Measurements from ENCODE around the gene PCCA. TPM values are rescaled to one million over a fixed set of nuclear protein-coding genes. Genes with fewer than 3 reads are reported as not detected.

The PCCA gene
- total and polyA plus RNA-seq, 4 experiments from 2014 or later, result 4.4 to 9.7 (median 7.4) TPM

DNA sequence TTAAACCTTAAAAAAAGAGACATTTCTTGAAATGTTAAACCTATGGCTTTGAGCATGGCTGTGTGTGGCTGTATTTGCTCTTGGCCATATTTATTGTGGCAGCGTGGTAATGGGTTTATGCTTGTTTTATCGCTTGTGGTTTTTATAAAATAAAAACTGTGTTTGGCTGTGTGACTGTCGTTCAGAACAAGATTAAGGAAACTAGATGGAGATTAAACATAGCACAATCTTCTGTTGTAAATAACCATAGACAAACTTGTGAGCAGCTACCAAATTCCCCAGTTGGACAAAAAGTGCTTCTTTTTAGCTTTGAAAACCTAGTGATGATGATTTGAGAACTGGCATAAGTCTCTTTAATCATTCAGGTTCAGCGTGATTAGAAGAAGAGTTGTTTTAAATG is 308.7 kb downstream of the PCCA start:
- Histone ChIP-seq H3K27me3 (ENCODE audit: insufficient read depth, low read length) (no peaks in the 10 kb centered on the region), H3K4me1 (ENCODE audit: insufficient read depth, low read length) (no peaks in the 10 kb centered on the region), H3K4me3 (ENCODE audit: low read length in 2 of 2) (no peak overlapping the region), H3K27ac (ENCODE audit: low read depth, low read length) (no peak overlapping the region), H3K9me3 (ENCODE audit: control insufficient read depth in 1 of 2, low read length in 2 of 2) (no peaks in the 10 kb centered on the region), H3K36me3 (ENCODE audit: insufficient read depth, low read length) (no peaks in the 10 kb centered on the region)
- CTCF ChIA-PET (ENCODE audit: partially characterized antibody), result no interaction called here
- peaks cover 21 to 22% of the 10 kb centered on the region in 2 donors for H3K36me3 Mint-ChIP-seq
- DNase-seq, result no peak
- POLR2A ChIA-PET (ENCODE audit: partially characterized antibody), result interaction anchor here (0.6 kb wide), 1 partner anchor 865 kb away, joined by 3 read pairs; no protein-coding TSS in a partner anchor
- H3K4me3 Mint-ChIP-seq, result no peak overlapping the region
- H3K4me1 Mint-ChIP-seq, result peaks cover 5 to 12% (median 9%) of the 10 kb centered on the region in 4 donors
- peaks cover 3 to 20% (median 11%) of the 10 kb centered on the region in 8 donors for H3K9me3 Mint-ChIP-seq
- no peaks in the 10 kb centered on the region for H3K27me3 Mint-ChIP-seq
- no peak overlapping the region for H3K27ac Mint-ChIP-seq
- intact Hi-C loops (cut with micrococcal nuclease), result no loop called here

GRCh38 chr13:100398360-100398759 is 309.5 kb downstream of the PCCA start:
- no peak for DNase-seq
- no peak overlapping the region for H3K4me3 Mint-ChIP-seq
- POLR2A ChIA-PET (ENCODE audit: partially characterized antibody), result no interaction called here
- H3K4me1 Mint-ChIP-seq, result peaks cover 4 to 9% (median 6%) of the 10 kb centered on the region in 4 donors
- Histone ChIP-seq H3K27ac (ENCODE audit: low read depth, low read length) (no peak overlapping the region), H3K36me3 (ENCODE audit: insufficient read depth, low read length) (no peaks in the 10 kb centered on the region), H3K4me3 (ENCODE audit: low read length in 2 of 2) (no peak overlapping the region), H3K27me3 (ENCODE audit: insufficient read depth, low read length) (no peaks in the 10 kb centered on the region), H3K9me3 (ENCODE audit: control insufficient read depth in 1 of 2, low read length in 2 of 2) (no peaks in the 10 kb centered on the region), H3K4me1 (ENCODE audit: insufficient read depth, low read length) (no peaks in the 10 kb centered on the region)
- peaks cover 5 to 27% (median 18%) of the 10 kb centered on the region in 8 donors for H3K9me3 Mint-ChIP-seq
- no peaks in the 10 kb centered on the region for H3K27me3 Mint-ChIP-seq
- H3K36me3 Mint-ChIP-seq, result peaks cover 27 to 30% of the 10 kb centered on the region in 2 donors
- intact Hi-C loops (cut with micrococcal nuclease), result no loop called here
- CTCF ChIA-PET (ENCODE audit: partially characterized antibody), result no interaction called here
- H3K27ac Mint-ChIP-seq, result no peak overlapping the region

DNA sequence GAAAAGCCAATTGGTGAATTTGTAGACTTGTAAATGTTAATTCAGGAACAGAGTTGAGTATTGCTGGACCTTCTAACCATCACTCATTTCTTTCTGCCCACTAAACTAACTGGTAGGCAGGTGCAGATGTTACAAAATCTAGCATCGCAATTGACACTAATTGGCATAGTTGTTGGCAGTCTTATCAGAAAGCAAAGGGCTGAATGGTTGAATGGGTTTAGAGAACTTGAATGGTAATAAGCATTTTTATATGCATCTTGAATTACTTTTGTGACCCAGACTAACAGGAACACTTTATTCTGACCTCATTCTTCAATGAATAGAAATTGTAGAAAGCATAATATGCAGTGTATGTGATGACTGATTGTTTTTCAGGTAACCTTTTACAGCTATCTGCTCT is 310.6 kb downstream of the PCCA start:
- POLR2A ChIA-PET (ENCODE audit: partially characterized antibody), result no interaction called here
- no peaks in the 10 kb centered on the region for H3K36me3 ChIP-seq (ENCODE audit: insufficient read depth, low read length)
- Mint-ChIP-seq H3K9me3 (peaks cover 5 to 38% (median 28%) of the 10 kb centered on the region in 8 donors), H3K27ac (no peak overlapping the region), H3K36me3 (peaks cover 36 to 41% of the 10 kb centered on the region in 2 donors), H3K4me3 (no peak overlapping the region), H3K4me1 (peaks cover 0 to 5% (median 0%) of the 10 kb centered on the region in 4 donors), H3K27me3 (no peaks in the 10 kb centered on the region)
- no peaks in the 10 kb centered on the region for H3K4me1 ChIP-seq (ENCODE audit: insufficient read depth, low read length)
- intact Hi-C loops (cut with micrococcal nuclease), result no loop called here
- DNase-seq, result no peak
- CTCF ChIA-PET (ENCODE audit: partially characterized antibody), result no interaction called here
- no peak overlapping the region for H3K4me3 ChIP-seq (ENCODE audit: low read length in 2 of 2)
- no peaks in the 10 kb centered on the region for H3K9me3 ChIP-seq (ENCODE audit: control insufficient read depth in 1 of 2, low read length in 2 of 2)
- H3K27ac ChIP-seq (ENCODE audit: low read depth, low read length), result no peak overlapping the region
- H3K27me3 ChIP-seq (ENCODE audit: insufficient read depth, low read length), result no peaks in the 10 kb centered on the region

DNA sequence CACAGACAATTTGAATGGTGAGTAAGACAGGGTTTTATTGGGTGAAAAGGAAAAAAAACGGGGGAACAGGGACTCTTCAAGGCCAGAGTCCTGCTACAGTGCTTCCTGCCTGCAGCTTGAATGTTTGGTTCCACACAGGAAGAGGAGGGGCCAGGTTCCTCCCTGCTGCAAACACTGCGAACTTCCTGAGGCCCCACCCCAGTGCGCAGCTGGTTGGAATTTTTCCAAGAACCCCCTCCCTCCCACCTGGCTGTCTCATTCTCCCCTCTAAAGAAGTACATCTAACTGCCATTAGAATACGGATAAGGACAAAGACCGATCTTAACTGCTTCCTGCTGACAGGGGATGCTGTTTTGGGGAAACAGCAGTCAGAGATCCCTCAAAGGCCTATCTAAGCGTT is 314.8 kb downstream of the PCCA start:
- intact Hi-C loops (cut with micrococcal nuclease), result no loop called here
- H3K36me3 ChIP-seq (ENCODE audit: insufficient read depth, low read length), result no peaks in the 10 kb centered on the region
- no peaks in the 10 kb centered on the region for H3K27me3 ChIP-seq (ENCODE audit: insufficient read depth, low read length)
- H3K27me3 Mint-ChIP-seq, result no peaks in the 10 kb centered on the region
- ChIA-PET CTCF (ENCODE audit: partially characterized antibody) (no interaction called here), POLR2A (ENCODE audit: partially characterized antibody) (no interaction called here)
- H3K27ac ChIP-seq (ENCODE audit: low read depth, low read length), result no peak overlapping the region
- DNase-seq, result no peak
- H3K27ac Mint-ChIP-seq, result no peak overlapping the region
- no peak overlapping the region for H3K4me3 ChIP-seq (ENCODE audit: low read length in 2 of 2)
- H3K9me3 ChIP-seq (ENCODE audit: control insufficient read depth in 1 of 2, low read length in 2 of 2), result peaks cover 0 to 4% of the 10 kb centered on the region in 2 donors
- no peaks in the 10 kb centered on the region for H3K4me1 Mint-ChIP-seq
- H3K4me3 Mint-ChIP-seq, result peak overlapping the region in 1 of 8 donors; percentile 13
- H3K4me1 ChIP-seq (ENCODE audit: insufficient read depth, low read length), result no peaks in the 10 kb centered on the region
- peaks cover 7 to 72% (median 60%) of the 10 kb centered on the region in 8 donors for H3K9me3 Mint-ChIP-seq
- H3K36me3 Mint-ChIP-seq, result peaks cover 57 to 62% of the 10 kb centered on the region in 2 donors

DNA sequence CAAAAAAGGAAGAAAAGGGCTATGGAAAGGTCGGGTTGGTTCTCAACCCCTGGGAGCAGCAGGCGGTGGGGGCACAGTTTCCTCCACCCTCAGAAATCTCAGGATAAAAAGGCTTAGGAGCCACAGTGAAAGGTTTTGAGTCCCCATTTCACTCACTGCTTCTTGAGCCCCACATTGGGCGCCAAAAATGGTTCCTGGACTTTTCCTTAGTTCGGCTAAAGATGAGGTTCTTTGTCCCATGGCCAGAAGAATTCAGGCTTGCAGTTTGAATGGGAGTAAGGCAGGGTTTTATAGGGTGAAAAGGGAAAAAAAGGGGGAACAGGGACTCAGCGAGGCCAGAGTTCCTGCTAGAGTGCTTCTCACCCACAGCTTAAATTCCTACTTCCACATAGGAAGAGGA is 320.2 kb downstream of the PCCA start:
- Histone ChIP-seq H3K4me1 (ENCODE audit: insufficient read depth, low read length) (no peaks in the 10 kb centered on the region), H3K27ac (ENCODE audit: low read depth, low read length) (no peak overlapping the region), H3K36me3 (ENCODE audit: insufficient read depth, low read length) (no peaks in the 10 kb centered on the region), H3K9me3 (ENCODE audit: control insufficient read depth in 1 of 2, low read length in 2 of 2) (peaks cover 0 to 29% of the 10 kb centered on the region in 2 donors), H3K4me3 (ENCODE audit: low read length in 2 of 2) (no peak overlapping the region), H3K27me3 (ENCODE audit: insufficient read depth, low read length) (no peaks in the 10 kb centered on the region)
- no peak for DNase-seq
- no peaks in the 10 kb centered on the region for H3K27me3 Mint-ChIP-seq
- no peaks in the 10 kb centered on the region for H3K4me1 Mint-ChIP-seq
- H3K27ac Mint-ChIP-seq, result no peak overlapping the region
- POLR2A ChIA-PET (ENCODE audit: partially characterized antibody), result no interaction called here
- H3K36me3 Mint-ChIP-seq, result peaks cover 36 to 42% of the 10 kb centered on the region in 2 donors
- peaks cover 2 to 89% (median 70%) of the 10 kb centered on the region in 8 donors for H3K9me3 Mint-ChIP-seq
- CTCF ChIA-PET (ENCODE audit: partially characterized antibody), result no interaction called here
- intact Hi-C loops (cut with micrococcal nuclease), result no loop called here
- no peak overlapping the region for H3K4me3 Mint-ChIP-seq

GRCh38 chr13:100423375-100423774 is 334.5 kb downstream of the PCCA start:
- Mint-ChIP-seq H3K4me3 (no peak overlapping the region), H3K27me3 (no peaks in the 10 kb centered on the region), H3K4me1 (no peaks in the 10 kb centered on the region), H3K36me3 (peaks cover 11 to 35% of the 10 kb centered on the region in 2 donors), H3K9me3 (no peaks in the 10 kb centered on the region), H3K27ac (no peak overlapping the region)
- no peak for DNase-seq
- intact Hi-C loops (cut with micrococcal nuclease), result no loop called here
- ChIA-PET CTCF (ENCODE audit: partially characterized antibody) (no interaction called here), POLR2A (ENCODE audit: partially characterized antibody) (no interaction called here)
- H3K4me1 ChIP-seq (ENCODE audit: insufficient read depth, low read length), result no peaks in the 10 kb centered on the region
- H3K4me3 ChIP-seq (ENCODE audit: low read length in 2 of 2), result no peak overlapping the region
- no peaks in the 10 kb centered on the region for H3K9me3 ChIP-seq (ENCODE audit: control insufficient read depth in 1 of 2, low read length in 2 of 2)
- H3K36me3 ChIP-seq (ENCODE audit: insufficient read depth, low read length), result no peaks in the 10 kb centered on the region
- H3K27ac ChIP-seq (ENCODE audit: low read depth, low read length), result no peak overlapping the region
- no peaks in the 10 kb centered on the region for H3K27me3 ChIP-seq (ENCODE audit: insufficient read depth, low read length)

- Mint-ChIP-seq H3K36me3 (peaks cover 30 to 50% of the 10 kb centered on the region in 2 donors), H3K27ac (no peak overlapping the region), H3K4me3 (no peak overlapping the region), H3K4me1 (peaks cover 0 to 3% (median under 1%) of the 10 kb centered on the region in 4 donors), H3K27me3 (no peaks in the 10 kb centered on the region), H3K9me3 (peaks cover 0 to 4% (median 0%) of the 10 kb centered on the region in 8 donors)
- POLR2A ChIA-PET (ENCODE audit: partially characterized antibody), result no interaction called here
- DNase-seq, result no peak
- intact Hi-C loops (cut with micrococcal nuclease), result no loop called here
- Histone ChIP-seq H3K4me3 (ENCODE audit: low read length in 2 of 2) (no peak overlapping the region), H3K9me3 (ENCODE audit: control insufficient read depth in 1 of 2, low read length in 2 of 2) (no peaks in the 10 kb centered on the region), H3K36me3 (ENCODE audit: insufficient read depth, low read length) (no peaks in the 10 kb centered on the region), H3K27me3 (ENCODE audit: insufficient read depth, low read length) (no peaks in the 10 kb centered on the region), H3K4me1 (ENCODE audit: insufficient read depth, low read length) (no peaks in the 10 kb centered on the region), H3K27ac (ENCODE audit: low read depth, low read length) (no peak overlapping the region)
- CTCF ChIA-PET (ENCODE audit: partially characterized antibody), result interaction anchor here (1.5 kb wide), 1 partner anchor 32 kb away, joined by 3 read pairs; no protein-coding TSS in a partner anchor
These were observed 340.1 kb downstream of the PCCA start for GRCh38 chr13:100428986-100429385.

DNA sequence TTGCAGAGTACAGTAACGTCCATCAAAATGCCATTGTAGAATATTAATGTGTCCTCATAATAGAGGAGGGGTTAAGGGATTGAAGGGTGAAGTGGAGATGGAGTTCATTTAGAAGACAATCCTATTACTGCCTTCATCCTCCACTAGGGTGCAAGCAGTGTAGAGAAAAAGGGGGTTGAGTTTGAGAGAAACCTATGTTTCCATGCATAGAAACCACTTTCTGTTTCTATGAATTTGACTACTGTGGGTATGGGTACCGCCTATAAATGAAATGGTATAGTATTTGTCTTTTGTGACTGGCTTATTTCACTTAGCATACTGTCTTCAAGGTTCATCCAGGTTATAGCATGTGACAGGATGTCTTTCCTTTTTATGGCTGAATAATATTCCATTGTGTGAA is 343.7 kb downstream of the PCCA start:
- ChIA-PET CTCF (ENCODE audit: partially characterized antibody) (no interaction called here), POLR2A (ENCODE audit: partially characterized antibody) (no interaction called here)
- Histone ChIP-seq H3K9me3 (ENCODE audit: control insufficient read depth in 1 of 2, low read length in 2 of 2) (no peaks in the 10 kb centered on the region), H3K4me3 (ENCODE audit: low read length in 2 of 2) (no peak overlapping the region), H3K36me3 (ENCODE audit: insufficient read depth, low read length) (no peaks in the 10 kb centered on the region), H3K27ac (ENCODE audit: low read depth, low read length) (no peak overlapping the region), H3K4me1 (ENCODE audit: insufficient read depth, low read length) (no peaks in the 10 kb centered on the region), H3K27me3 (ENCODE audit: insufficient read depth, low read length) (no peaks in the 10 kb centered on the region)
- Mint-ChIP-seq H3K4me3 (no peak overlapping the region), H3K9me3 (peaks cover 0 to 4% (median 0%) of the 10 kb centered on the region in 8 donors), H3K27ac (no peak overlapping the region), H3K27me3 (no peaks in the 10 kb centered on the region), H3K36me3 (peaks cover 19 to 47% of the 10 kb centered on the region in 2 donors), H3K4me1 (peaks cover 0 to 3% (median 2%) of the 10 kb centered on the region in 4 donors)
- DNase-seq, result no peak
- intact Hi-C loops (cut with micrococcal nuclease), result no loop called here
